Subcutaneous adipose tissue (tissue), 4 donors: ENCODE data around the gene KDM7A. TPM values are rescaled to one million over a fixed set of nuclear protein-coding genes. Genes with fewer than 3 reads are reported as not detected.

Experiments
- CTCF ChIP-seq: fragments of 450-650 bp; IDR thresholded peaks from one replicate; pipeline ENCODE4 v1.5.1; 2016; ENCODE audit warnings: low read depth, mild to moderate bottlenecking, control low read depth, antibody characterized with exemption, moderate library complexity
- total RNA-seq, 4 donors: library from RNA; depleted of rRNA; stranded (reverse); fragments of >200 nt; gene quantifications; one replicate each; pipeline ENCODE4 v1.1.0, GENCODE V29; 2016

The KDM7A gene
- total RNA-seq, 4 donors from 2014 or later, result 26.6 to 46.5 (median 39.2) TPM

GRCh38 chr7:140217750-140218501 lies 41.1 kb upstream of the KDM7A start:
- TF ChIP-seq CTCF, result no peak

GRCh38 chr7:140215281-140215680 lies 38.5 kb upstream of the KDM7A start:
- TF ChIP-seq CTCF, result no peak

- no peak for TF ChIP-seq CTCF
Observed at GRCh38 chr7:140214075-140214684, 37.4 kb upstream of the KDM7A start.

- TF ChIP-seq CTCF, result no peak
Observed at GRCh38 chr7:140213684-140214074, 36.9 kb upstream of the KDM7A start.

GRCh38 chr7:140212100-140212881 lies 35.5 kb upstream of the KDM7A start:
- no peak for TF ChIP-seq CTCF

- no peak for TF ChIP-seq CTCF
Observed at GRCh38 chr7:140211698-140212097, 34.9 kb upstream of the KDM7A start.
